GM19240 (cell line): ENCODE results near the gene PRSS50.
"Not testable (repeated sequence)": the region's sequence is repeated elsewhere in the genome, so short reads cannot be mapped to it uniquely, and the experiment has no call there.

Experiments used
- DNase-seq: peaks from one replicate; pipeline ENCODE4 v3.0.0; 2011; ENCODE audit warnings: low spot score; ENCODE audit not compliant: insufficient read length

Gene PRSS50

GRCh38 chr3:46717447-46718231 is at the start of gene PRSS50:
Gene PRSS50, minus strand, starts transcription at chr3:46717869. Its CDS starts 45 bp downstream, at chr3:46717824.
- no peak for DNase-seq

- no peak for DNase-seq
Measured at GRCh38 chr3:46764206-46764605, 46.5 kb upstream of the PRSS50 start.

GRCh38 chr3:46763178-46763577 is 45.5 kb upstream of the PRSS50 start:
- no peak for DNase-seq

GRCh38 chr3:46759239-46760167 is 41.8 kb upstream of the PRSS50 start:
- no peak for DNase-seq

- no peak for DNase-seq
Measured at GRCh38 chr3:46756642-46757041, 39.0 kb upstream of the PRSS50 start.

GRCh38 chr3:46755646-46756045 is 38.0 kb upstream of the PRSS50 start:
- no peak for DNase-seq

GRCh38 chr3:46753127-46753526 is 35.5 kb upstream of the PRSS50 start:
- DNase-seq: not testable (repeated sequence)

GRCh38 chr3:46750555-46751038 is 32.9 kb upstream of the PRSS50 start:
- DNase-seq: no peak

GRCh38 chr3:46749129-46749528 is 31.5 kb upstream of the PRSS50 start:
- DNase-seq: no peak

- DNase-seq: no peak
Measured at GRCh38 chr3:46748170-46748569, 30.5 kb upstream of the PRSS50 start.

GRCh38 chr3:46746711-46747110 is 29.0 kb upstream of the PRSS50 start:
- DNase-seq: no peak

- DNase-seq: no peak
Measured at GRCh38 chr3:46742992-46743585, 25.4 kb upstream of the PRSS50 start.

GRCh38 chr3:46739565-46739964 is 21.9 kb upstream of the PRSS50 start:
- DNase-seq: not testable (repeated sequence)

- DNase-seq: no peak
Measured at GRCh38 chr3:46737329-46737731, 19.7 kb upstream of the PRSS50 start.

GRCh38 chr3:46736006-46736872 is 18.6 kb upstream of the PRSS50 start:
- DNase-seq: no peak

- no peak for DNase-seq
Measured at GRCh38 chr3:46734773-46735172, 17.1 kb upstream of the PRSS50 start.

GRCh38 chr3:46733026-46733800 is 15.5 kb upstream of the PRSS50 start:
- DNase-seq: no peak

GRCh38 chr3:46731795-46732194 is 14.1 kb upstream of the PRSS50 start:
- DNase-seq: no peak

- DNase-seq: no peak
Measured at GRCh38 chr3:46730819-46731218, 13.2 kb upstream of the PRSS50 start.

- DNase-seq: no peak
Measured at GRCh38 chr3:46729038-46729437, 11.4 kb upstream of the PRSS50 start.
